ENCODE results near the gene MT1G.

Gene MT1G

DNA sequence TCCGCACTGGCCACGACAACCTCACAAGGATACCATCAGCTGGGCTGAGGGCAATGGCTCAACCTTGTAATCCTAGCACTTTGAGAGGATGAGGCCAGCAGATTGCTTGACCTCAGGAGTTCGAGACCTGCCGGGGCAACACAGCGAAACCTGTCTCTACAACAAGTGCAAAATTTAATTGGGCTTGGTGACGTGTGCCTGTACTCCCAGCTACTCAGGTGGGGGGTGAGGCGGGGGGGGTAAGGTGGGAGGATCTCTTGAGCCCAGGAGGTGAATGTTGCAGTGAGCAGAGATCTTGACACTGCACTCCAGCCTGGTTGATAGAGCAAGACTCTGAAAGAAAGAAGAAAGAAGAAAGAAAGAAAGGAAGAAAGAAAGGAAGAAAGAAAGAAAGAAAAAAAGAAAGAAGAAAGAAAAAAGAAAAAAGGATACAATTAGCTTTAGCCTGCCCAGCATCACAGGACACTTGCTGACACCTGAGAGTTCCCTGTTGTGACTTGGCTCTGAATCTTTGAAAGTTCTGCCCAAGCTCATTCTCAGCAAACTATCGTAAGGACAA is 47.4 kb downstream of the MT1G start:
- POLR2A ChIA-PET = no interaction called here
- TF ChIP-seq ARNT (IDR thresholded peaks at IDR 0.05) (no peak), FOXK2 (IDR thresholded peaks at IDR 0.05) (no peak), FOXM1 (IDR thresholded peaks at IDR 0.05; ENCODE audit: borderline replicate concordance) (no peak), L3MBTL2 (conservative IDR thresholded peaks at IDR 0.05) (no peak), CTBP1 (IDR thresholded peaks at IDR 0.05; ENCODE audit: borderline replicate concordance) (no peak), FOXA1 (IDR thresholded peaks at IDR 0.05) (no peak), NFRKB (IDR thresholded peaks at IDR 0.05) (no peak)
- CTCF ChIA-PET = no interaction called here
- DNase-seq (ENCODE audit: extremely low spot score) = no peak

- POLR2A ChIA-PET = interaction anchor here (2.2 kb wide), 1 partner anchor 10 kb away, joined by 8 read pairs; the partner anchor contains the start of gene MT2A
- CTCF ChIA-PET = no interaction called here
- no peak for TF ChIP-seq HDGF (IDR thresholded peaks at IDR 0.05; ENCODE audit: borderline replicate concordance)
- TF ChIP-seq ZNF384 (IDR thresholded peaks at IDR 0.05) = no peak
- no peak for TF ChIP-seq FOXA1 (IDR thresholded peaks at IDR 0.05)
- TF ChIP-seq PKNOX1 (IDR thresholded peaks at IDR 0.05) = no peak
- no peak for DNase-seq (ENCODE audit: extremely low spot score)
These were observed 49.7 kb downstream of the MT1G start for GRCh38 chr16:56618138-56618537.

- ChIA-PET CTCF (no interaction called here), POLR2A (interaction anchor here (2.2 kb wide), 1 partner anchor 9 kb away, joined by 8 read pairs; the partner anchor contains the start of gene MT2A)
- TF ChIP-seq CTBP1 (IDR thresholded peaks at IDR 0.05; ENCODE audit: borderline replicate concordance) (no peak), FOXA1 (IDR thresholded peaks at IDR 0.05) (no peak)
- no peak for DNase-seq (ENCODE audit: extremely low spot score)
These were observed 50.4 kb downstream of the MT1G start for GRCh38 chr16:56617212-56618085.

Data from HEK293T (cell line).